IMR-90 (cell line): ENCODE data around the gene OPRM1.

Source experiments
- CTCF ChIP-seq: conservative IDR thresholded peaks from 2 replicates; pipeline ENCODE4 v1.5.1; 2012; ENCODE audit warnings: mild to moderate bottlenecking, low read depth, low read length, improper control_type of control experiment
- FOS ChIP-seq: fragments of 150-350 bp; IDR thresholded peaks from 2 replicates; pipeline ENCODE4 v1.6.1; 2016; ENCODE audit warnings: low read depth, low read length
- POLR2A ChIP-seq: IDR thresholded peaks from 2 replicates; pipeline ENCODE4 v1.6.1; 2012; ENCODE audit warnings: mild to moderate bottlenecking, low read depth, low read length
- RAD21 ChIP-seq: IDR thresholded peaks from 2 replicates; pipeline ENCODE4 v1.6.1; 2012; ENCODE audit warnings: low read length, improper control_type of control experiment
- RFX5 ChIP-seq: IDR thresholded peaks from 2 replicates; pipeline ENCODE4 v1.8.0; 2012; ENCODE audit warnings: low read depth, mild to moderate bottlenecking, low read length, moderate library complexity
- SMC3 ChIP-seq: fragments of 150-350 bp; IDR thresholded peaks from 2 replicates; pipeline ENCODE4 v1.6.1; 2016; ENCODE audit warnings: low read depth, mild to moderate bottlenecking, antibody characterized with exemption, low read length, moderate library complexity

GRCh38 chr6:154086510-154086909 lies 47.5 kb downstream of the OPRM1 start:
- TF ChIP-seq SMC3 = no peak
- TF ChIP-seq CTCF = no peak
- no peak for TF ChIP-seq FOS
- TF ChIP-seq POLR2A = no peak
- TF ChIP-seq RAD21 = no peak
- TF ChIP-seq RFX5 = no peak
